ENCODE results near the gene DDRGK1. TPM values are rescaled to one million over a fixed set of nuclear protein-coding genes. Genes with fewer than 3 reads are reported as not detected.

DDRGK1 gene
- total RNA-seq, 4 donors from 2014 or later, result 76.7 to 117 (median 89.9) TPM

- no peaks in the 10 kb centered on the region for H3K9me3 ChIP-seq
- TF ChIP-seq EP300 (IDR thresholded peaks at IDR 0.05) (no peak), POLR2A (IDR thresholded peaks at IDR 0.05) (no peak)
- TF ChIP-seq, protein P1, sequence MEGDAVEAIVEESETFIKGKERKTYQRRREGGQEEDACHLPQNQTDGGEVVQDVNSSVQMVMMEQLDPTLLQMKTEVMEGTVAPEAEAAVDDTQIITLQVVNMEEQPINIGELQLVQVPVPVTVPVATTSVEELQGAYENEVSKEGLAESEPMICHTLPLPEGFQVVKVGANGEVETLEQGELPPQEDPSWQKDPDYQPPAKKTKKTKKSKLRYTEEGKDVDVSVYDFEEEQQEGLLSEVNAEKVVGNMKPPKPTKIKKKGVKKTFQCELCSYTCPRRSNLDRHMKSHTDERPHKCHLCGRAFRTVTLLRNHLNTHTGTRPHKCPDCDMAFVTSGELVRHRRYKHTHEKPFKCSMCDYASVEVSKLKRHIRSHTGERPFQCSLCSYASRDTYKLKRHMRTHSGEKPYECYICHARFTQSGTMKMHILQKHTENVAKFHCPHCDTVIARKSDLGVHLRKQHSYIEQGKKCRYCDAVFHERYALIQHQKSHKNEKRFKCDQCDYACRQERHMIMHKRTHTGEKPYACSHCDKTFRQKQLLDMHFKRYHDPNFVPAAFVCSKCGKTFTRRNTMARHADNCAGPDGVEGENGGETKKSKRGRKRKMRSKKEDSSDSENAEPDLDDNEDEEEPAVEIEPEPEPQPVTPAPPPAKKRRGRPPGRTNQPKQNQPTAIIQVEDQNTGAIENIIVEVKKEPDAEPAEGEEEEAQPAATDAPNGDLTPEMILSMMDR (IDR thresholded peaks at IDR 0.05), result no peak
- H3K27ac ChIP-seq, result no peak overlapping the region
- H3K27me3 ChIP-seq, result peaks cover 0 to 74% of the 10 kb centered on the region in 2 donors
- peaks cover 0 to 26% (median 17%) of the 10 kb centered on the region in 4 donors for H3K4me1 ChIP-seq
- no peaks in the 10 kb centered on the region for H3K36me3 ChIP-seq
- H3K4me3 ChIP-seq, result no peak overlapping the region
- WGBS, 2 donors, result 47 to 57% methylated on average over 23 of the region's 25 CpGs
- no peak for DNase-seq (ENCODE audit: low spot score in 2 of 2)
These were observed 32.8 kb upstream of the DDRGK1 start for GRCh38 chr20:3237011-3237957.

DNA sequence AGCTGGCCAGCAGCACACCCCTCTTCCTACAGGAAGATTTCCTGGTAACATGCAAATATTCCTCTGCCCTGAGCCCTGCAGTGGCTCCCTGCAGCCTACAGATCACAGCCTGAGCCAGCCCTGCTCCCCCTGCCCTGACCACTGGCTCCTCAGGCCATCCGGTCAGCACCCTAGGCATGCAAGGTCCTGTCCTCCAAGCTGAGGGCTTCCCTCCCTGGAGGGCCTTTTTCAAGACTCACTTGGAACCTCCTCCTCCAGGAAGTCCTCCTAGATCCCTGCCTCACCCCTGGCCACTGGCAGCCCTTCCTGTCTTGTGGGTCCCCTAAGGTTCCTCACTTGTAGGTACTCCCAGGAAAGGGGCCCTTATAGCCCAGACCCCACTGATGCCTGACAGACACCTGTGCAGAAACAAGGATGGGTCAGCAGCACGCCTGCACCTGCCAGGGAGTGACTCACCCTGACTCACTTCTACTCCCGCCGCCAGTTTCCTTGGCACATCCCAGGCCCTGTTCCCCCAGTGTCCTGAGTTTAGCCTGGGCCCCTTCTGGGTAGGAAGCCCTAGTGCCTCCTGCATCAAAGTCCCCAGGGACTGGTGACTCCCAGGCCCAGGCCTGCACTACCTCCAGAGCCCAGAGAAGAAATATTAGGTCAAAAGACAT, 31.3 kb upstream of the DDRGK1 start:
- H3K36me3 ChIP-seq, result no peaks in the 10 kb centered on the region
- WGBS, 2 donors, result 83 to 90% methylated on average over 4 of the region's 4 CpGs
- DNase-seq (ENCODE audit: low spot score in 2 of 2), result no peak
- peaks cover 0 to 26% (median 17%) of the 10 kb centered on the region in 4 donors for H3K4me1 ChIP-seq
- H3K27me3 ChIP-seq, result peaks cover 0 to 64% of the 10 kb centered on the region in 2 donors
- no peaks in the 10 kb centered on the region for H3K9me3 ChIP-seq
- H3K27ac ChIP-seq, result no peak overlapping the region
- H3K4me3 ChIP-seq, result no peak overlapping the region
- TF ChIP-seq, protein P1 (IDR thresholded peaks at IDR 0.05), result no peak
- TF ChIP-seq EP300 (IDR thresholded peaks at IDR 0.05) (no peak), POLR2A (IDR thresholded peaks at IDR 0.05) (no peak)

DNA sequence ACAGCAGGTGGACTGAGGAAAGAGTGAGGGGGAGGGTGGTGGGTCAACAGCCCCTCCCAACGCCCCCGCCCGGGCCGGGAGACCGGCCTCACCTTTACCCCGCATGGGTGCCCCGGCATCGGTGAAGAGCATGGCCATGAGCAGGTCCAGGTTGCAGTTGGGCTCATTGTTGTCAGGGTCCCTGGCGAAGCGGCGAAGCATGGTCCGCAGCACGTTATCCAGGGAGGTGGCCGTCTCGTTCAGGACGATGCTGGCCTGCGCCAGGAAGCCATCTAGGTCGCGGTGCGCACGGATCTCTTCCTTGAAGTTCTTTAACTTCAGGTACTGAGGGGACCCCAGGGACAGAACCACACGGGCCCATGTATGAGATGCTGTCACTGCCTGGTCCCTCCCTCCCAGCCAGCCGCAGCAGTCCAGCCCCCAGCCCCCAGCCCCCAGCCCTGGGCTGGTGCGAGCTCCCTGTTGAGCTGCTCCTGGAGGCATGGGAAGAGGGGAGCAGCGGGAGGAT, 29.6 kb upstream of the DDRGK1 start:
- H3K27ac ChIP-seq, result no peak overlapping the region
- no peak for TF ChIP-seq EP300 (IDR thresholded peaks at IDR 0.05)
- no peak for TF ChIP-seq POLR2A (IDR thresholded peaks at IDR 0.05)
- TF ChIP-seq, protein P1 (IDR thresholded peaks at IDR 0.05), result no peak
- peaks cover 0 to 15% (median 9%) of the 10 kb centered on the region in 4 donors for H3K4me1 ChIP-seq
- H3K4me3 ChIP-seq, result no peak overlapping the region
- H3K9me3 ChIP-seq, result no peaks in the 10 kb centered on the region
- no peaks in the 10 kb centered on the region for H3K36me3 ChIP-seq
- 89 to 91% methylated on average over 14 to 24 of the region's 25 CpGs for WGBS, 2 donors
- no peak for DNase-seq (ENCODE audit: low spot score in 2 of 2)
- peaks cover 0 to 47% of the 10 kb centered on the region in 2 donors for H3K27me3 ChIP-seq

- DNase-seq (ENCODE audit: low spot score in 2 of 2), result no peak
- Histone ChIP-seq H3K36me3 (no peaks in the 10 kb centered on the region), H3K9me3 (no peaks in the 10 kb centered on the region), H3K27me3 (peaks cover 0 to 41% of the 10 kb centered on the region in 2 donors), H3K4me1 (peaks cover 0 to 9% (median 7%) of the 10 kb centered on the region in 4 donors), H3K4me3 (no peak overlapping the region), H3K27ac (no peak overlapping the region)
- TF ChIP-seq, protein P1 (IDR thresholded peaks at IDR 0.05), result no peak
- TF ChIP-seq POLR2A (IDR thresholded peaks at IDR 0.05) (no peak), EP300 (IDR thresholded peaks at IDR 0.05) (no peak)
- WGBS, 2 donors, result 85% methylated on average over 23 to 32 of the region's 32 CpGs
These were observed 28.9 kb upstream of the DDRGK1 start for GRCh38 chr20:3233131-3233990.

Data from tibial nerve (tissue), 4 donors.